8988T (cell line): ENCODE results near the gene ASB16.
A peak's percentile ranks its signal among the peaks of the same experiment; 100 is the strongest.

ENCODE experiments used
- DNase-seq: peaks from one replicate; pipeline ENCODE4 v3.0.0; 2011

ASB16 gene

DNA sequence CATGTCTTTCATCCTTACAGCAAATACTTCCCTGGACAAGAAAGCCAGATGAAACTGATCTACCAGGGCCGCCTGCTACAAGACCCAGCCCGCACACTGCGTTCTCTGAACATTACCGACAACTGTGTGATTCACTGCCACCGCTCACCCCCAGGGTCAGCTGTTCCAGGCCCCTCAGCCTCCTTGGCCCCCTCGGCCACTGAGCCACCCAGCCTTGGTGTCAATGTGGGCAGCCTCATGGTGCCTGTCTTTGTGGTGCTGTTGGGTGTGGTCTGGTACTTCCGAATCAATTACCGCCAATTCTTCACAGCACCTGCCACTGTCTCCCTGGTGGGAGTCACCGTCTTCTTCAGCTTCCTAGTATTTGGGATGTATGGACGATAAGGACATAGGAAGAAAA lies 20.0 kb downstream of the ASB16 start:
- DNase-seq: no peak

GRCh38 chr17:44191369-44191768 lies 20.9 kb downstream of the ASB16 start:
- DNase-seq: no peak

DNA sequence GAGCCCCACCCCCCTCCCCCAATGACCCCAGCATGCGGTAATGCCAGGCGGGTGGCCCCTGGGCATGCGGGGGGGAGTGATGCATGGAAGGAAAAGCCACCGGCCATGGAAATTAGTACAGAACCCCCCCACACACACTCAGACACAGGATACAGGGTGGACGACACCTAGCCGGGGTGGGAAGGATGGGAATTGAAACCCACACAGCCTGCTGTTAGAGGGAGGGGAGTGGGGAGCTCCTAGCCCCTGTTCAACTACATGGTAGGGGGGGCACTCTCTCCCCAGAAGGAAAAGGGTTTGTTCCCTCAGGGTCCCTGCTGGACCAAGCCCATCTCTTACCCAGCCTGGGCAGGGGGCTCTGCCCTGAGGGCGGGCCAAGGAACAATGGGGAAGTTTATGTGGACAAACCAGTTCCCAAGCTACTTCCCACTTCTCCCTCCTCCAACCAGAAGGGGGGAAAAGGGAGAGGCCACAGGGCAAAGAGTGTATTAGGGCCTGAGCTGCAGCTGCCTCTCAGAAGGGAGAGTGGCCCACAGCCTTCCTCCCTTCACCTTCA lies 21.5 kb downstream of the ASB16 start:
- DNase-seq: no peak

GRCh38 chr17:44192750-44193149 lies 22.2 kb downstream of the ASB16 start:
- DNase-seq: no peak

GRCh38 chr17:44193326-44194084 lies 23.0 kb downstream of the ASB16 start:
- DNase-seq: no peak

DNA sequence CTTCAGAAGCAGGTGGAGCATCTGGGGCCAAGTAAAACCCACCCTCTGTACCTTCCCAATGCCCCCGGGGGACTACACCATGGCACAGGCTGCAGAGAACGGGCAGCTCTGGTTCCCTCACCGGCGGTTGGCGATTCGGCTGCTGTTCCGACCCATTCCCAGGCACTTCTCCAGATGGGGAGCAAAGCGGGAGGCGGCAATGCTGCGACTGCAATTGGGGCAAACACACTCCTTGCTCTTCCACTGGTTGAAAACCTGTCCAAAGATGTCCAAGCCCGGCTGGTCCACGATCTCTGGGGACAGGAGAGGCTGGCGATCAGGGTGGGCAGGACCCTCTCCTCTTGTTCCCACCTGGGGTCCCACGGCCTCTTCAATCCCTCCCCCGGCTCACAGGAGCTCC lies 26.6 kb downstream of the ASB16 start:
- DNase-seq: no peak

DNA sequence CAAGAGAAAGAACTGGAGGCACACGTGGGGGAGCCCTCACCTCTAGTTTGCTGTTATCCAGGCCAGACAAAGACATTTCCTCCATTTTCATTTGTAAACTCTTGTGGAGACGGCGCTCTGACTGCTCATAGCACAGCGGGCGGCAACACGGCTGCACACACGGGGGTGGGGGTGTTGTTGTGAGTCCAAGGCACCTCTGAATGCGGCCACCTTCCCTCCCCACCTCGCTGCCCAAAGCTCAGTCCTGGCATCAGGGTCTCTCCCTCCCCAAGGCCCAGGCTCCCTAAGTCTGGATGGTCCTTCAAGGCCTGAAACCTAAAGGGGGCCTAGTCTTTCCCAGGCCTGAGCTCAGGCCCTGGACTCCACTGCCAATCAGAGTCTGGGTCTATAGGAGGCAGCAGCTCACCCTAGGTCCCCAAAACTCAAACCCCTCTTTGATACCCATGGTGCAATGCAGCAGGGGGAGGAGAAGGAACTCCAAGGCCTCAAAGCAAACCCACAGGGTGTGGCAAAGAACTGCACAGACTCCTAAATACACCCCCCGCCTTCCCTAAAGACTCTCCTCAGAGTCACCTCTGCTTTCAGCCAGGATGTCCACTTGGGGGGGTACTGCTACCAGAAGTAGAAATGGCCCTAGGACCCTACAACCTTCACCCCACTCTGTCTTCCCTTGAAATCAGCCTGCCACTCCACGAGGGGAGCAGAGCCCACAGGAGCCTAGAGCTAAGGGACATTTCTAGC lies 27.6 kb downstream of the ASB16 start:
- DNase-seq: no peak

GRCh38 chr17:44198721-44199552 lies 28.4 kb downstream of the ASB16 start:
- no peak for DNase-seq

DNA sequence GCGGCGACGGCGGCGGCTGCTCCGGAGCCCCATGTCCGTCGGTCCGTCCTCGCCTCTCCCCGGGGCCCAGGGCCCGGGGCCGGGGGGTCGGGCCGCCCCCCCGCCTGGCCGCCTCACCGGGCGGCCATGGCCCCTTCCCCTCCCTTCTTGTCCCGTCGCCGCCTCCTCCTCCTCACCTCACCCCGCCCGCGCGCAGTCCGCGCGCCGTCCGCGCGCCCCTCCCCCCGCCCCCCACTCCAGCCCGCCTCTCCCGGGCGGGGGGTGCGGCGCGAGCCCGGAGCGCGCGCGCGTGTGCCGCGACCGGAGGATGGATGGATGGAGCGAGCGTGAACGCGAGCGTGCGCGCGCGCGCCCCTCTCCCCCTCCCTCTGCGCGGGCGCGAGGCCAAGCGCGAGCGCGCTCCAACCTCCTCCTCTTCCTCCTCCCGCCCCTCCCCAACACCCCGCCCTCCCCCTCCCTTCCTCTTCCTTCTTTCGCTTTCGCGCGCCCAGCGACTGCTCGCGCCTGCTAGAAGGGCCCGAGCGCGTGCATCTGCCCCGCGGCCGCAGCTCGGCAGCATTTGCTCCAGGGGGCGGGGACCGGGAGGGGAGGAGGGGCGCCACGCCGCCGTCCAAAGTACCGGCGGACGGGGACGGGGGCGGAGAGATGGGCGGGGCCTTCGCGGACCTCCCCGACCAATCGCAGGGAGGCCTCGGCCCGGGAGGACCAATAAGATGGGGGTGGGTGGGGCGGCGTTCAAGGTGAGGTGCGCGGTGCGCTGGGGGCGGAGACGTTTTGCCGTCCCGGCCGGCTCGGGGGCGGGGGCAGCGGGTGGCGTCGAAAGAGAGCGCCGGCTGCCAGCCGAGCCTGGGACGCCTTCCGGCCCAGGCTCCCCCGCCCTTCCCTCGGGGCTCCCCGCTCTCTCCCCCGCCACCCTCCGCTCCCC lies 29.3 kb downstream of the ASB16 start, which contains the start of gene ATXN7L3:
TSS of gene ATXN7L3 (minus strand) at position 332 of the 925 bp plus-strand sequence. CDS start 1,814 bp downstream, outside the sequence.
- DNase-seq: peak; percentile 94

GRCh38 chr17:44200478-44201155 lies 30.1 kb downstream of the ASB16 start:
- no peak for DNase-seq

- no peak for DNase-seq
Observed at GRCh38 chr17:44202756-44203155, 32.3 kb downstream of the ASB16 start.

DNA sequence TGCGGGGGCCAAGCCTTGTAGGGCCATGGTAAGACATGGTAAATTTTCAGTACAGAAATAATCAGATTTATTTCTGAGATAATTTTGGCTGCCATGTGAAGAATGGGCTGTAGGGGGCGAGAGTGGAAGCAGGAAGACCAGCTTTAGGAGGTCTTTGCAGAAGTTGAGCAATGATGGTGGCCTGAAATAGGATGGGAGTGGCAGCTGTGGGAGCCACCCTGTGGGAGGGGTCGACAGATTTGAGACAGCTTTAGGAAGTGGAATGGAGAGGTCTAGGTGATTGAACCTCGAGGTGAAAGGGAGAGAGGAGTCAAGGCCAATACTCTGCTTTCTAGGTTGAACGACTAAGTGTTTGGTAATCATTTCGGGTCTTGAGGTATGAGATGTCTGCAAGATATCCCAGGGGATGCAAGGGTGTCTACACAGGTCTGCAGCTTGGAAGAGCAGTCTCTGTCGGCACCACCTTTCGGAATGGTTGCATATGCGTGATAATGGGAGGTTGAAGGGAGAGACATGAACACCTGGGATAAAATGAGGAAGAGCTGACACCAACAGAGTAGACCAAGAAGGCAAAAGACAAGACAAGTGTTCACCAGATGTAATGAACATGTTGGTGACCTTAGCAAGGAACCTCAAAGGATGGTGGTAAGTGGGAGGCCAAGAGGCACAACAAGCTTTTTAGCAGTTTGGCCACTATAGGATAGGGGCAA lies 33.4 kb downstream of the ASB16 start:
- DNase-seq: no peak

DNA sequence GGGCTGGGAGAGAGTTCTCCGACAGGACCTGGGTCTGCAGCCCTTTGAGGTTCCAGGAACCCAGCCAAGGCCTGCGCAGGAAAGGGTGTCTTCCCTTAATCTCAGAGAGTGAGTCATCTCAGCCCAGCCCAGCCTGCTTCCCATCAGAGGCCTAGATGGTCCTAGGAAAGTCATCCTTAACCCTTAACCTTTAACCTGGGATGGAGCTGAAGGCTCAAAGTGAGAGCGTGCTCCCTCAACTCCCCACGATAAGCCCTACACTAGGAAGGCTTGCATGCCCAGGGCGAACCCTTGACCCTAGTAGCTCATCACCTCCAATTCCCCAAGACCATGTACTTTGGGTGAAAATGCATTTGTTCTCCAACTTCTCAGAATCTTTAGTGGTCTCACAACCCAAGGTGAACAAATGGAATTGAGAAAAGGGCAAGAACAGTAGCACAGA lies 34.0 kb downstream of the ASB16 start:
- DNase-seq: no peak

DNA sequence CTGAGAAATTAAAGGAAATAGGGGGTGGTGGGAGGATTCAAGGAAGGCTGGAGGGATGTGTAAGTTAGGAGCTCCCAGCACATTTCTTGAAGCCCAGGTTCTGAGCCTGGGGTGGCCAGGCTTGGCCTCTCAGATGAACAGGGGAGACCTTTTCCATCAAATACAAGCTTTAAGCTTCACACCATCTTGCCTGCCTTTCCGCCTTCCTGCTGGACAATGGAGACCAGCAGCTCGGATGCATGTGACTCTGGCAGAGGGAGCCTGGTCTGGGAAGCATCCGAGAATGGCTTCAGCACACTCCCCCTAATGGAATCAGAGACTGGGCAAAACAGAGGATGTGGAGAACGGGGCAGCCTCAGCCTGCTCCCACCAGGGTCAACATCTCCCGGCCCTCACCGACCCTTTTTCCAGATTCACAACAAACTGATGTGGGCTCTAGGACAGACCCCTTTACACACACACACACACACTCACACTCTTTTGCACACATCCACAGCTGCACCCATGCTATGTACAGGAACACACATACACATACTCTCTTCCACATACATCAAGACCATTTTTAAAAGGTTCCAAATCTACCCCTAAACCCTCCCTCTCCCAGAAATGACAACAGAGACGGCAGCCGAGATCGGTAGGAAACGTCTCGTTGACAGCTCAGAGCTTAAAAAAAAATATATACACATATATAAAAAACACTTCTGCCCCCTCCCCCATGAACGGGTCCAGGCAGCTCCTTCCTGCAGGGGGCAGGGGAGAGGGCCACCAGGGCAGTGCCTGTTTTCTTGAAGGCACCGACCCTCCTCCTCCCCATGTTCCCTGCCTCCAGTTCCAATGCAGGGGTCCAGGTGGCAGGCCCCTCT lies 35.7 kb downstream of the ASB16 start:
- no peak for DNase-seq

DNA sequence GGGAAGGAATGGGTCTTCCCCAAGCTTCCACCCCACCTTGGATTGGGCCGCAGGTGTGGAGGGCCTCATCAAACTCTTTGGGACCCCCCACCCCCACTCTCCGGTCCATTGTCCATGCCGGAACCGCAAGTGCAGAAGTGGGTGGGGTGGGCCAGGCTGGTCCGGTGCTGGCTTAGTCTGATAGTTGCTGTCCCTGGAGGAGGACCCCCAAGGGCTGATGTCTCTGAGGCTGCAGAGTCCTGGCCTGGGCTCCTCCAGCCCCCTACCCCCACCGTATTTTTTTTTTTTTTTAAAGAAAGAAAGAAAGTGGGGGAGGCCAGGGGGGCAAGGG lies 36.3 kb downstream of the ASB16 start:
- DNase-seq: no peak

DNA sequence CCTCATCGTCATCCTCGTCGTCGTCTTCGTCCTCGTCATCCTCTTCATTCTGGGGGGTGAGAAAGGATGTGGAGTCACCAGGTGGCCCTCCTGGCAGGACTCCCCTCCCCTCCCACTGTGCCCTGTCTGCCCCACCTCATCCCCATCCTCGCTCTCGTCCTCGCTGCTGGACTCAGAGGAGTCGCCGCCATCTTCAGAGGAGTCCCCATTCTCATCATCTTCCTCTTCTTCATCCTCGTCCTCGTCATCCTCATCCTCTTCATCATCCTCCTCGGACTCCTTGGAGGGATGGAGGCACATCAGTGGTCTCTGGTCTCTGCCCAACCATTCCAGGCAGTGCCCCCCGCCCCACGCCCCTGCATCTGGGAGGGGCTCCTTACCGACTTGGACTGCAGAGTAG lies 36.8 kb downstream of the ASB16 start:
- DNase-seq: no peak

- no peak for DNase-seq
Observed at GRCh38 chr17:44207743-44208142, 37.2 kb downstream of the ASB16 start.

- DNase-seq: no peak
Observed at GRCh38 chr17:44209786-44210341, 39.4 kb downstream of the ASB16 start.
